RWPE1 (cell line): Measurements from ENCODE around the gene CUBN.

ENCODE experiments used
- CTCF ChIA-PET: fragments of 350-600 bp; sonication (Branson Sonifier 250); formaldehyde crosslinking; extraction: SDS; loops from one replicate; lab custom pipeline; 2021; lab: Yijun Ruan, JAX
- POLR2A ChIA-PET: fragments of 400-600 bp; formaldehyde crosslinking; extraction: SDS; loops from one replicate; lab custom pipeline; 2020; ENCODE audit warnings: antibody characterized with exemption; ENCODE audit not compliant: low non-redundant PET; lab: Yijun Ruan, JAX
- DNase-seq: peaks from one replicate; pipeline ENCODE4 v3.0.0; 2012; ENCODE audit warnings: low spot score
- H3K27ac ChIP-seq: fragments of 450-650 bp; 2 replicates; pipeline ENCODE4 v1.5.1; 2017
- TF ChIP-seq, protein P1 (sequence below): fragments of 450-650 bp; conservative IDR thresholded peaks from 2 replicates; pipeline ENCODE4 v1.5.1; 2017; ENCODE audit warnings: low read depth, mild to moderate bottlenecking

The CUBN gene

GRCh38 chr10:16904639-16905061 is 225.0 kb downstream of the CUBN start:
- ChIA-PET CTCF (interaction anchor here (0.7 kb wide), 1 partner anchor 796 kb away, joined by 3 read pairs; no protein-coding TSS in a partner anchor), POLR2A (no interaction called here)
- TF ChIP-seq, protein P1, sequence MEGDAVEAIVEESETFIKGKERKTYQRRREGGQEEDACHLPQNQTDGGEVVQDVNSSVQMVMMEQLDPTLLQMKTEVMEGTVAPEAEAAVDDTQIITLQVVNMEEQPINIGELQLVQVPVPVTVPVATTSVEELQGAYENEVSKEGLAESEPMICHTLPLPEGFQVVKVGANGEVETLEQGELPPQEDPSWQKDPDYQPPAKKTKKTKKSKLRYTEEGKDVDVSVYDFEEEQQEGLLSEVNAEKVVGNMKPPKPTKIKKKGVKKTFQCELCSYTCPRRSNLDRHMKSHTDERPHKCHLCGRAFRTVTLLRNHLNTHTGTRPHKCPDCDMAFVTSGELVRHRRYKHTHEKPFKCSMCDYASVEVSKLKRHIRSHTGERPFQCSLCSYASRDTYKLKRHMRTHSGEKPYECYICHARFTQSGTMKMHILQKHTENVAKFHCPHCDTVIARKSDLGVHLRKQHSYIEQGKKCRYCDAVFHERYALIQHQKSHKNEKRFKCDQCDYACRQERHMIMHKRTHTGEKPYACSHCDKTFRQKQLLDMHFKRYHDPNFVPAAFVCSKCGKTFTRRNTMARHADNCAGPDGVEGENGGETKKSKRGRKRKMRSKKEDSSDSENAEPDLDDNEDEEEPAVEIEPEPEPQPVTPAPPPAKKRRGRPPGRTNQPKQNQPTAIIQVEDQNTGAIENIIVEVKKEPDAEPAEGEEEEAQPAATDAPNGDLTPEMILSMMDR, result no peak
- H3K27ac ChIP-seq, result no peak overlapping the region
- no peak for DNase-seq

- DNase-seq, result no peak
- TF ChIP-seq, protein P1, result no peak
- H3K27ac ChIP-seq, result no peak overlapping the region
- ChIA-PET POLR2A (interaction anchor here (0.5 kb wide), 1 partner anchor 467 kb away, joined by 6 read pairs; the partner anchor contains the start of gene PTER), CTCF (interaction anchor here (0.7 kb wide), 1 partner anchor 797 kb away, joined by 3 read pairs; no protein-coding TSS in a partner anchor)
These were observed 225.6 kb downstream of the CUBN start for GRCh38 chr10:16904049-16904448.

DNA sequence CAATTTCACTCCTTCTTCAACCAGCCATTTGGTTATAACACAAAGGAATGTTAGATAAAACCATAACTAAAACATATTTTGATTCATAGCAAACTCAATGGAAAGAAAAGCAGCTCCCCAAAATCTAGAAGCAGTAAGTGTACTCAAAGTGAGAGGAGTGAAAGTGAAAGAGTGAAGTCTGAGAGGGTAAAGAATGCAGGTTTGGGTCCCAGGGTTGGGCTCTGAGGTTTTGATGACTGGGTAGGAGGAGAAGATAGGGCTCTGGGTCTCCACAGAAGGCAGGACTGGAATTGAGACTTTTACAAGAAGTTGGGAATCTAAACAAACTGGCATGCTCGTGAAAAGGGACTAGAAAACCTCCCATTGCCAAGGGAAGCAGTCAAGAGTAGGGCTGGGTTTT is 227.0 kb downstream of the CUBN start:
- no peak for DNase-seq
- TF ChIP-seq, protein P1, result no peak
- CTCF ChIA-PET, result no interaction called here
- POLR2A ChIA-PET, result no interaction called here
- no peak overlapping the region for H3K27ac ChIP-seq

- no peak overlapping the region for H3K27ac ChIP-seq
- ChIA-PET POLR2A (no interaction called here), CTCF (interaction anchor here (0.7 kb wide), 1 partner anchor 143 kb away, joined by 5 read pairs; no protein-coding TSS in a partner anchor)
- no peak for DNase-seq
- TF ChIP-seq, protein P1, result no peak
These were observed 228.5 kb downstream of the CUBN start for GRCh38 chr10:16901106-16901505.

DNA sequence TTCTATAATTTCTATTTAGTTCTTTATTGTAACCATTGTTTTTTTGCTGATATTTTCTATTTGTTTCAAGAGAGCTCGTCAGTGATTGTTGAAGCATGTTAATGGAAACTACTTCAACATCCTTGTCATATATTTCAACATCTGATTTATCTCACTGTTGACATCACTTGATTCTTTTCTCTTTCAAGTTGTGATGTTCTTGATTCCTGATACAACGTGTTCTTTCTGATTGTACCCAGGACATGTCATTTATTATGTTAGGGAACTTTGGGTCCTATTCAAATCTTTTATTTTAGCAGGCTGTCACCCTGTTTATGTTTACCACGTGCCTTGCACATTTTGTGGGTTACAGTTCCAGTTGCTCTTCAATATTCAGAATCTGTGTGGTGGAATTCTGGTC is 232.6 kb downstream of the CUBN start:
- ChIA-PET POLR2A (no interaction called here), CTCF (interaction anchor here (0.6 kb wide), 1 partner anchor 23 kb away, joined by 4 read pairs; no protein-coding TSS in a partner anchor)
- H3K27ac ChIP-seq, result no peak overlapping the region
- DNase-seq, result no peak
- TF ChIP-seq, protein P1, result no peak

- DNase-seq, result no peak
- ChIA-PET POLR2A (no interaction called here), CTCF (no interaction called here)
- H3K27ac ChIP-seq, result no peak overlapping the region
- TF ChIP-seq, protein P1, result no peak
These were observed 234.8 kb downstream of the CUBN start for GRCh38 chr10:16894821-16895220.

DNA sequence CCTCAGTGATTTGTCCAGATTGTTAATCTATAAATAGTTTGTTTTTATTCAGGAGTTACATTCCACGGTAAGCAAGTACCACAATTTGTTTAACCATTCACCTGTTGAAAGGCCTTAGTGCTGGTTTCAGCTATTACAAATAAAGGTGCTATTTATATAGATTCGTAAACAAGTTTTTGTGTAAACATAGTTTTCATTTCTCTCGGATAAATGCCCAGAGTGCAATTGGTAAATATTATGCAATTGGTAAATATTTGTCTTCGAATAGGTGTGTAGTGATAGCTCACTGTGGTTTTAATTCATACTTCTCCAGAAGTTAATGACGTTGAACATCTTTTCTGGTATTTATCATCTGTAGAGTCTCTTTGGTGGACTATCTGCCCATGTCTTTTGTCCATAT is 235.9 kb downstream of the CUBN start:
- CTCF ChIA-PET, result no interaction called here
- TF ChIP-seq, protein P1, result no peak
- H3K27ac ChIP-seq, result no peak overlapping the region
- no peak for DNase-seq
- POLR2A ChIA-PET, result no interaction called here
